Aorta (tissue), 5 donors: ENCODE results near the gene OR56A1. TPM values are rescaled to one million over a fixed set of nuclear protein-coding genes. Genes with fewer than 3 reads are reported as not detected.
"Not testable (repeated sequence)": the region's sequence is repeated elsewhere in the genome, so short reads cannot be mapped to it uniquely, and the experiment has no call there.

Source experiments
- ATAC-seq: fragments of 200-7000 bp; cut with Tn5 transposase; one replicate; pipeline ENCODE4 v1.9.1; 2022; ENCODE audit warnings: moderate library complexity; ENCODE audit not compliant: low FRiP score
- DNase-seq, 2 donors: peaks; one replicate each; pipeline ENCODE4 v3.0.0-alpha.2; 2020
- H3K27ac ChIP-seq, 2 donors: one replicate each; pipeline ENCODE4 v1.5.1; 2013; ENCODE audit warnings: low read length in 2 of 2, mild to moderate bottlenecking in 2 of 2, moderate library complexity in 2 of 2, control low read depth in 1 of 2, inconsistent platforms in 1 of 2, low read depth in 1 of 2
- H3K27me3 ChIP-seq, 2 donors: one replicate each; pipeline ENCODE4 v1.6.1; 2013; ENCODE audit warnings: control low read depth in 1 of 2, low read length in 1 of 2, mild to moderate bottlenecking in 1 of 2, moderate library complexity in 1 of 2; ENCODE audit not compliant: insufficient read depth in 2 of 2, control insufficient read depth in 1 of 2
- H3K36me3 ChIP-seq, 2 donors: one replicate each; pipeline ENCODE4 v1.6.1; 2013; ENCODE audit warnings: control low read depth in 1 of 2, low read length in 1 of 2, mild to moderate bottlenecking in 1 of 2; ENCODE audit not compliant: insufficient read depth in 2 of 2, control insufficient read depth in 1 of 2
- H3K4me1 ChIP-seq, 2 donors: one replicate each; pipeline ENCODE4 v1.6.1; 2013; ENCODE audit warnings: low read length in 2 of 2, control low read depth in 1 of 2, mild to moderate bottlenecking in 1 of 2, moderate library complexity in 1 of 2; ENCODE audit not compliant: insufficient read depth in 2 of 2, control insufficient read depth in 1 of 2
- H3K4me3 ChIP-seq, 2 donors: one replicate each; pipeline ENCODE4 v1.5.1; 2013; ENCODE audit warnings: low read length in 2 of 2, control low read depth in 1 of 2, mild to moderate bottlenecking in 1 of 2
- H3K9me3 ChIP-seq: one replicate; pipeline ENCODE4 v1.6.1; 2013; ENCODE audit warnings: mild to moderate bottlenecking, low read length; ENCODE audit not compliant: control insufficient read depth
- WGBS, 2 donors: extraction: QIAGEN DNeasy Blood & Tissue Kit; methylation state at CpG; one replicate each; pipeline ENCODE4 v1.1.7; 2013; 5-methylcytosine and 5-hydroxymethylcytosine counted together
- intact Hi-C, 2 donors: fragments of 100-400 bp; cut with DNase I; formaldehyde crosslinking; loops; one replicate each; pipeline versions ENCODE4 v1.14.2 to v1.15.0; 2022
- long read RNA-seq, 2 donors: library from polyadenylated mRNA; unstranded; transcript quantifications; one replicate each; pipeline ENCODE4 v2.0.0, GENCODE V29; 2020 to 2021
- polyA plus RNA-seq, 2 donors: library from polyadenylated mRNA; stranded (reverse); fragments of 200-250 nt; gene quantifications; one replicate each; pipeline ENCODE4 v1.2.3, GENCODE V29; 2013
- total RNA-seq, 2 donors: library from RNA; stranded (reverse); fragmentation: NEBNext Ultra II Directional; extraction: Animal tissue kit (Norgen Biotek cat#: 25700); gene quantifications; one replicate each; pipeline ENCODE4 v1.2.1, GENCODE V29; 2021
- donor health status: healthy with polysubstance abuse.
- donor health status: Bipolar disorder and iron deficiency.
- donor health status: DM: no; HTN: no; CAD: no.
- donor health status: DM: no; HTN: no; CAD: no.
- donor health status: DM: yes; HTN: yes; CAD: no.

Gene OR56A1
- total RNA-seq (under 1 TPM in 1 of 2 donors, not detected in 1; 0.13 TPM), polyA plus RNA-seq (not detected)
- long read RNA-seq, donor 1, result 0 reads
- long read RNA-seq, donor 2, result 0 reads

GRCh38 chr11:6030708-6031405, at the start of gene OR56A1:
Gene OR56A1, minus strand, starts transcription at chr11:6030758. Its CDS starts 3,066 bp downstream, at chr11:6027692.
- H3K9me3 ChIP-seq, result no peaks in the 10 kb centered on the region
- H3K27me3 ChIP-seq, result no peaks in the 10 kb centered on the region
- 81 to 83% methylated on average over 1 of the region's 1 CpG for WGBS, 2 donors
- no peaks in the 10 kb centered on the region for H3K4me1 ChIP-seq
- ATAC-seq (no peak), DNase-seq (no peak)
- no peak within 1 kb of the TSS for H3K4me3 ChIP-seq
- no peak within 1 kb of the TSS for H3K27ac ChIP-seq
- no peaks in the 10 kb centered on the region for H3K36me3 ChIP-seq
- intact Hi-C loops, result no loop called here

GRCh38 chr11:6079463-6079862, 48.9 kb upstream of the OR56A1 start:
- no peaks in the 10 kb centered on the region for H3K9me3 ChIP-seq
- 65 to 75% methylated on average over 4 of the region's 4 CpGs for WGBS, 2 donors
- H3K4me3 ChIP-seq, result no peak overlapping the region
- no peak for DNase-seq
- intact Hi-C loops, result no loop called here
- no peaks in the 10 kb centered on the region for H3K27me3 ChIP-seq
- H3K36me3 ChIP-seq, result no peaks in the 10 kb centered on the region
- H3K4me1 ChIP-seq, result no peaks in the 10 kb centered on the region
- no peak for ATAC-seq
- H3K27ac ChIP-seq, result no peak overlapping the region

DNA sequence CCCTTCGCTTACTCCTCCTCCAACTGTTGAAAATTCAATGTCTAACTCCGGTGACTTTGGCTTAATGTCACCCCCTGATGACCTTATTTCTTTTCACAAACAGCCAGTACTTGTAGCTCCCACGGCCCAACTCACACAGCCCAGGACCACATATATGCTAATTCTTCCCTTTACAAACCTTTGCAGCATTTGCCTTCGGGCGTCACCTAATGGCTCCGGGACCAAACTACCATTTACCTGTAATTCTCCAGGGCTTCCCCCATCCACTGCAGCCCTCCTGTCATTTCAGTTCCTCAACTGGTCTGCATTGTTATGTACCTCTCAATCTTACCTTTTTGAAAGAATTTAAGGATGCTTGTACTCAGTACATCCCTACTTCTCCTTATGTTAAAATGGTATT, 47.2 kb upstream of the OR56A1 start:
- ATAC-seq, result no peak
- H3K36me3 ChIP-seq, result no peaks in the 10 kb centered on the region
- no peak overlapping the region for H3K4me3 ChIP-seq
- no peaks in the 10 kb centered on the region for H3K27me3 ChIP-seq
- WGBS, 2 donors, result 90 to 91% methylated on average over 6 of the region's 6 CpGs
- no peak overlapping the region for H3K27ac ChIP-seq
- no peaks in the 10 kb centered on the region for H3K9me3 ChIP-seq
- DNase-seq, result no peak
- H3K4me1 ChIP-seq, result no peaks in the 10 kb centered on the region
- intact Hi-C loops, result no loop called here

GRCh38 chr11:6076443-6076842, 45.9 kb upstream of the OR56A1 start:
- H3K9me3 ChIP-seq, H3K36me3 ChIP-seq, H3K27ac ChIP-seq, ATAC-seq, H3K4me3 ChIP-seq, DNase-seq, H3K4me1 ChIP-seq, H3K27me3 ChIP-seq, intact Hi-C loops: not testable (repeated sequence)
- 64 to 75% methylated on average over 2 of the region's 2 CpGs for WGBS, 2 donors

DNA sequence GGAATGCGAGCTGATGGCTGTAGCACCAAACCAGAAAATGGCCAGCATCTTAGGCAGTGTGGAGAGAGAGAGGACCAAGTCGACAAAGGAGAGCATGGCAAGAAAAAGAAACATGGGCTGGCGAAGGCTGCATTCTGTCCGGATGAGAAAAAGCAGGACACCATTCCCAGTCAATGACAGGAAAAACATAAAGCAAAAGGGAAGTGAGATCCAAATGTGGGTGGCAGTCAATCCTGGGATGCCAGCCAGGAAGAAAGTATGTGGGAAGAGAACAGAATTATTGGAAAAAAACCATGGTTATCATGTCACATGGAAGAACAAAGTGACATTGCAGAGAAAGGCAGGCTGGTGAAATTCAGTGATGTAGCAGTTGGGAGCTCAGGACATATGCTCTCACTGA, 36.9 kb upstream of the OR56A1 start:
- Histone ChIP-seq H3K27me3 (peaks cover 0 to 2% of the 10 kb centered on the region in 2 donors), H3K4me1 (no peaks in the 10 kb centered on the region), H3K9me3 (peaks cover 2% of the 10 kb centered on the region), H3K27ac (no peak overlapping the region), H3K36me3 (no peaks in the 10 kb centered on the region), H3K4me3 (no peak overlapping the region)
- ATAC-seq (no peak), DNase-seq (no peak)
- WGBS, 2 donors, result 43 to 64% methylated on average over 4 of the region's 4 CpGs
- intact Hi-C loops, result no loop called here

DNA sequence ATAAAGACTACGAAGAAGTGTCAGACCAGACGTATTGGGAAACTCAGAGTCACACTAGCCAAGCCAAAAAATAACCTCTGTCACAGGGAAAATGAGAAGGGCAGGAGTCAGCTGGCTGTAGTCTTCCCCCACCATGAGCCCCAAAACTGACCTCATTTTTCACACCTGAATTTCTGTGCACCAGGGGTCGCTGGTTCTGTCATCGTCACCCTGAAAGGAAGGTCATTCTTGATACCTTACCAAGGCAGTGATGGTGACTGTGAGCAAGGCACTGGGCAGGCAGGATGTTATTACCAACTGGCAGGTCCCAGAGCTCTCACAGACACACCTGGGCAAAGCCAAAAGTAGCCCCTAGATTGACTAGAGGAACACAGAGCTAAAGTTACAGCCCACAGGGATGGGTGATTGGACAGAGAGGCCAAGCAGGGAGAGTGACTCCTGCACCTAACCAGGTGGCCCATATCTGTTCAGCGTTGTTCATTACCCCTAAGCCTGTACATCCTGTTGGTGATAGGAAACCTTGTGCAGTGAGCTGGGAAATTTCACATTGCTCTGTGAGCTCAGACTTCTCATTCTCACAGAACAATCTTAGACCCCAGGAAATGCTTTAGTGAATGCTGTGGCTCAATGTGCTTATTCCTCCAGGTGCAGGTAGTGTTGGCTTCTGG, 32.3 kb upstream of the OR56A1 start:
- intact Hi-C loops, result no loop called here
- 70 to 81% methylated on average over 5 of the region's 5 CpGs for WGBS, 2 donors
- H3K27ac ChIP-seq, result no peak overlapping the region

DNA sequence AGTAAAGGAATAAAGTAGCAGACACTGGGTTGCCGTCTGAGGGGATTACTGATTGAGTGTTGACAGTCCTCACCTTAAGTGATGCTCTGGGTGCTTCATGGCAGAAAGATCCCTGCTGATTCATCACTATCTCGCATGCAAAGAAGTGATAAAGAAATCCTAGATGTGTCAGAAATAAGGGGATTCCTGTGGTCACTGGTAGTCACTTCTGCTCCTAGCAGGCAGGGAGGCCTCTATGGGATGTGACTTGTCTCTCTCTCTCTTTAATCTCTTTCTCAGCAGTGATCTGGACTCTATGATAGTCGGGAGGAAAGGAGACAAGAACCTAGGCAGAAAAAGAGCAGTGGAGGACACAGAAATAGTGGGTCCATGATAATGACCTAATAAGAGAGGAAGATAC, 30.9 kb upstream of the OR56A1 start:
- no peaks in the 10 kb centered on the region for H3K36me3 ChIP-seq
- no peak for ATAC-seq
- no peak for DNase-seq
- intact Hi-C loops, result no loop called here
- H3K4me1 ChIP-seq, result no peaks in the 10 kb centered on the region
- H3K9me3 ChIP-seq, result no peaks in the 10 kb centered on the region
- H3K27ac ChIP-seq, result no peak overlapping the region
- H3K4me3 ChIP-seq, result no peak overlapping the region
- WGBS, 2 donors, result 63 to 68% methylated on average over 3 of the region's 3 CpGs
- H3K27me3 ChIP-seq, result no peaks in the 10 kb centered on the region

More for the DNA sequence above, 32.3 kb upstream of the OR56A1 start:
- Histone ChIP-seq H3K4me1 (no peaks in the 10 kb centered on the region), H3K36me3 (no peaks in the 10 kb centered on the region), H3K4me3 (no peak overlapping the region), H3K9me3 (peaks cover 2% of the 10 kb centered on the region), H3K27me3 (peaks cover 0 to 2% of the 10 kb centered on the region in 2 donors)
- DNase-seq (no peak), ATAC-seq (no peak)

- intact Hi-C loops, result no loop called here
- H3K9me3 ChIP-seq, result no peaks in the 10 kb centered on the region
- no peak for ATAC-seq
- H3K27ac ChIP-seq, result no peak overlapping the region
- no peaks in the 10 kb centered on the region for H3K27me3 ChIP-seq
- no peak for DNase-seq
- 77 to 91% methylated on average over 8 of the region's 8 CpGs for WGBS, 2 donors
- no peaks in the 10 kb centered on the region for H3K36me3 ChIP-seq
- no peaks in the 10 kb centered on the region for H3K4me1 ChIP-seq
- no peak overlapping the region for H3K4me3 ChIP-seq
Measured at GRCh38 chr11:6057452-6057851, 26.9 kb upstream of the OR56A1 start.

DNA sequence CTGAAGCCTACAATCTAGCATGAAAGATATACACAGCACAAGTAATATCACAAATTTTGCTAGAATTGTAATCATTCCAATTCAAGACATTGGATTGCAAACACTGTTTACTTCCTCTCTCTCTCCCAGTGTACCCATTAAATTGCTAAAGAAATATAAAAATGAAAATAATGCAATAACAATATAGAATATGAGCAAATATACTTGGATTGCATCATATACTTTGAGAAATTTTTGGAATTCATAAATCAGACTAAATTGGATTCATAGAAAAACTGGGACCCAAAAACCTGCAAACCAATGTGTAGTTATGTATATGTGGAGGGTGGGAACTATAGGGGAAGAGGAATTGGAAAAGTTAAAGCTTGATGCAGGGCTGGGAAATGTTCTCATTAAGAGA, 25.0 kb upstream of the OR56A1 start:
- ATAC-seq, result no peak
- intact Hi-C loops, result no loop called here
- no peak overlapping the region for H3K4me3 ChIP-seq
- H3K36me3 ChIP-seq, result no peaks in the 10 kb centered on the region
- H3K27me3 ChIP-seq, result no peaks in the 10 kb centered on the region
- H3K9me3 ChIP-seq, result no peaks in the 10 kb centered on the region
- H3K4me1 ChIP-seq, result no peaks in the 10 kb centered on the region
- H3K27ac ChIP-seq, result no peak overlapping the region
- no peak for DNase-seq
